Suprapubic skin (tissue), 4 donors: Measurements from ENCODE around the gene SLC16A9. TPM values are rescaled to one million over a fixed set of nuclear protein-coding genes. Genes with fewer than 3 reads are reported as not detected.

Experiments
- DNase-seq, 2 donors: peaks; one replicate each; pipeline ENCODE4 v3.0.0-alpha.2; 2019; ENCODE audit warnings: low spot score in 2 of 2
- H3K27ac ChIP-seq: fragments of 200-600 bp; sonication (generic); one replicate; pipeline ENCODE4 v1.5.1; 2019
- H3K27me3 ChIP-seq: fragments of 200-600 bp; sonication (generic); one replicate; pipeline ENCODE4 v1.5.1; 2019
- H3K36me3 ChIP-seq: fragments of 200-600 bp; sonication (generic); one replicate; pipeline ENCODE4 v1.5.1; 2019
- H3K4me1 ChIP-seq: fragments of 200-600 bp; sonication (generic); one replicate; pipeline ENCODE4 v1.5.1; 2019
- H3K4me3 ChIP-seq: fragments of 200-600 bp; sonication (generic); one replicate; pipeline ENCODE4 v1.5.1; 2019; ENCODE audit warnings: mild to moderate bottlenecking
- H3K9me3 ChIP-seq: fragments of 200-600 bp; sonication (generic); one replicate; pipeline ENCODE4 v1.5.1; 2019
- CTCF ChIP-seq, 2 donors: fragments of 200-600 bp in 1 of 2; fragments of 450-650 bp in 1 of 2; sonication (generic) in 1 of 2; IDR thresholded peaks; one replicate each; pipeline ENCODE4 v1.5.1; 2016 to 2019; ENCODE audit warnings: antibody characterized with exemption in 2 of 2, mild to moderate bottlenecking in 1 of 2, moderate library complexity in 1 of 2
- EP300 ChIP-seq: sonication (generic); formaldehyde crosslinking; IDR thresholded peaks from one replicate; pipeline ENCODE4 v1.6.1; 2017; ENCODE audit warnings: antibody characterized with exemption
- POLR2A ChIP-seq, 2 donors: fragments of 450-650 bp; IDR thresholded peaks; one replicate each; pipeline ENCODE4 v1.6.1; 2017; ENCODE audit warnings: antibody characterized with exemption in 2 of 2, mild to moderate bottlenecking in 2 of 2, moderate library complexity in 2 of 2
- POLR2AphosphoS5 ChIP-seq, 3 donors: sonication (generic); formaldehyde crosslinking; IDR thresholded peaks; one replicate each; pipeline ENCODE4 v1.6.1; 2017; ENCODE audit warnings: antibody characterized with exemption in 3 of 3
- WGBS: methylation state at CpG from one replicate; pipeline ENCODE4 v1.1.5; 2018; 5-methylcytosine and 5-hydroxymethylcytosine counted together
- total RNA-seq, 4 donors: library from RNA; depleted of rRNA; stranded (reverse); fragments of >200 nt; gene quantifications; one replicate each; pipeline ENCODE4 v1.1.0, GENCODE V29; 2016

Gene SLC16A9
- total RNA-seq, 4 donors from 2014 or later, result 0.25 to 0.81 (median 0.64) TPM; not detected in 1

DNA sequence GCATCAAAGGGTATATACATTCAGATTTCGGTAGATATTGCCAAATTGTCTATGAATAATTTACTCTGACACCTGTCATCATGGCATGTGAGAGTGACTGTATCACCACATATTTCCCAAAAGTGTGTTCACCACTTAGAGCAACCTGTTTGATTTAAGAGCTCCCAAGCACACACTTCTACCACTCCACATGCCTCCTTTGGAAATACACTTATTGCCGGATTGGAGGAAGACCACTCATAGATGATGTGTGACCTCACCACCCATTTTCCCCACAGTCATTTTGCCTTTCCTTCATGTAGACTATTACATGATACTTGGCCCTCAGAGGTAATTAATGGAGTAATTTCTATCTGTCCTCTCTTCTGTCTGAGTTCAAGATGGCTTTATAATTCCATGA is 75.5 kb downstream of the SLC16A9 start:
- no peaks in the 10 kb centered on the region for H3K36me3 ChIP-seq
- H3K9me3 ChIP-seq, result no peaks in the 10 kb centered on the region
- no peaks in the 10 kb centered on the region for H3K27me3 ChIP-seq
- H3K27ac ChIP-seq, result no peak overlapping the region
- TF ChIP-seq EP300, result no peak
- no peak for TF ChIP-seq POLR2AphosphoS5 (IDR thresholded peaks at IDR 0.05)
- no peak for TF ChIP-seq POLR2A (IDR thresholded peaks at IDR 0.05)
- no peaks in the 10 kb centered on the region for H3K4me1 ChIP-seq
- WGBS, result 96% methylated on average over 2 of the region's 2 CpGs
- H3K4me3 ChIP-seq, result no peak overlapping the region
- DNase-seq, result no peak

GRCh38 chr10:59633063-59633462 is 76.6 kb downstream of the SLC16A9 start:
- no peak for DNase-seq

GRCh38 chr10:59631882-59632807 is 77.5 kb downstream of the SLC16A9 start:
- H3K4me3 ChIP-seq, result no peak overlapping the region
- no peaks in the 10 kb centered on the region for H3K4me1 ChIP-seq
- DNase-seq, result no peak
- H3K36me3 ChIP-seq, result no peaks in the 10 kb centered on the region
- H3K27ac ChIP-seq, result no peak overlapping the region
- 94% methylated on average over 4 of the region's 4 CpGs for WGBS
- TF ChIP-seq EP300, result no peak
- no peak for TF ChIP-seq POLR2A (IDR thresholded peaks at IDR 0.05)
- no peak for TF ChIP-seq CTCF (IDR thresholded peaks at IDR 0.05)
- TF ChIP-seq POLR2AphosphoS5 (IDR thresholded peaks at IDR 0.05), result no peak
- H3K9me3 ChIP-seq, result no peaks in the 10 kb centered on the region
- H3K27me3 ChIP-seq, result no peaks in the 10 kb centered on the region

More at GRCh38 chr10:59633063-59633462, 76.6 kb downstream of the SLC16A9 start:
- H3K27ac ChIP-seq, result no peak overlapping the region
- TF ChIP-seq POLR2AphosphoS5 (IDR thresholded peaks at IDR 0.05), result no peak
- TF ChIP-seq POLR2A (IDR thresholded peaks at IDR 0.05), result no peak
- TF ChIP-seq EP300, result no peak
- no peak for TF ChIP-seq CTCF (IDR thresholded peaks at IDR 0.05)
- no peaks in the 10 kb centered on the region for H3K36me3 ChIP-seq
- no peaks in the 10 kb centered on the region for H3K9me3 ChIP-seq
- H3K4me3 ChIP-seq, result no peak overlapping the region
- no peaks in the 10 kb centered on the region for H3K27me3 ChIP-seq
- WGBS, result 75% methylated on average over 2 of the region's 2 CpGs
- H3K4me1 ChIP-seq, result no peaks in the 10 kb centered on the region

- Histone ChIP-seq H3K27ac (no peak overlapping the region), H3K27me3 (no peaks in the 10 kb centered on the region), H3K4me3 (no peak overlapping the region), H3K9me3 (no peaks in the 10 kb centered on the region), H3K4me1 (peaks cover 1% of the 10 kb centered on the region), H3K36me3 (no peaks in the 10 kb centered on the region)
- TF ChIP-seq CTCF (IDR thresholded peaks at IDR 0.05) (no peak), EP300 (no peak), POLR2AphosphoS5 (IDR thresholded peaks at IDR 0.05) (no peak), POLR2A (IDR thresholded peaks at IDR 0.05) (no peak)
- no peak for DNase-seq
These were observed 78.4 kb downstream of the SLC16A9 start for GRCh38 chr10:59631237-59631636.

DNA sequence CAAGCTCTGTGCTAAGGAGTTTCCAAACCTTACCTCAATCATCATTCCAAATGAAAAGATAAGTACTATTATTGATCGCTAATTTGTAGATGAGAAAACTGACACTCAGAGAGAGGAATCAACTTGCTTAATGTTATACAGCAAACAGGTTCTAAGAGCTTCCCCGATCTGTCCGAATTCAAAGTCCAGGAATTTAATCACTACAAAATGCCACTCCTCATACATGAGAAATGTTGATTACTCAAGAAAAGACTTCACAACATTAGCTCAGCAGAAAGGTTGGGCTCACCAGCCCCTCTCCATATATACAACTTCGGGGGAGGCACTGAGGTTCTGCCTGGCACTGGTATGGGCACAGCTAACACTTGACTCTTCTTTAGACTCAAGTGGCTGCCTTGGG is 80.7 kb downstream of the SLC16A9 start:
- Histone ChIP-seq H3K9me3 (no peaks in the 10 kb centered on the region), H3K4me3 (no peak overlapping the region), H3K36me3 (no peaks in the 10 kb centered on the region), H3K27ac (no peak overlapping the region), H3K27me3 (no peaks in the 10 kb centered on the region), H3K4me1 (peaks cover 2% of the 10 kb centered on the region)
- WGBS, result 95% methylated on average over 4 of the region's 4 CpGs
- no peak for TF ChIP-seq EP300
- no peak for TF ChIP-seq POLR2AphosphoS5 (IDR thresholded peaks at IDR 0.05)
- no peak for TF ChIP-seq POLR2A (IDR thresholded peaks at IDR 0.05)
- TF ChIP-seq CTCF (IDR thresholded peaks at IDR 0.05), result no peak
- no peak for DNase-seq
